ENCODE data around the gene DUSP21. TPM values are rescaled to one million over a fixed set of nuclear protein-coding genes. Genes with fewer than 3 reads are reported as not detected.

The DUSP21 gene
- polyA plus RNA-seq, 1 of the 3 experiments (the other 2 are of a cell fraction), result not detected

GRCh38 chrX:44843318-44843702, 511 bp upstream of the DUSP21 start (continued):
- no peak for TF ChIP-seq CTCF (IDR thresholded peaks at IDR 0.05)
- TF ChIP-seq RFX5 (IDR thresholded peaks at IDR 0.05; ENCODE audit: low read length), result no peak
- TF ChIP-seq ZBTB33 (IDR thresholded peaks at IDR 0.05; ENCODE audit: borderline replicate concordance, low read depth), result no peak

GRCh38 chrX:44844204-44844603, 383 bp downstream of the DUSP21 start:
- CTCF ChIA-PET, result no interaction called here

More at GRCh38 chrX:44844204-44844603, 383 bp downstream of the DUSP21 start:
- Histone ChIP-seq H3K9me2 (no peaks in the 10 kb centered on the region), H3K9ac (no peak overlapping the region), H3K79me2 (ENCODE audit: insufficient read depth) (no peaks in the 10 kb centered on the region), H3K4me2 (no peak overlapping the region), H3K27ac (ENCODE audit: low read depth in 2 of 2, low read length in 1 of 2) (no peak overlapping the region), H2AFZ (ENCODE audit: low read depth) (no peak overlapping the region), H3F3A (replicated peaks; ENCODE audit: insufficient read depth) (no peaks in the 10 kb centered on the region), H3K4me3 (ENCODE audit: low read depth in 2 of 2, low read length in 1 of 2) (no peak overlapping the region), H4K20me1 (ENCODE audit: insufficient read depth) (no peaks in the 10 kb centered on the region), H3K27me3 (ENCODE audit: insufficient read depth) (no peaks in the 10 kb centered on the region; the same call in 1 of the 2 replicates), H3K9me3 (no peaks in the 10 kb centered on the region), H3K4me1 (ENCODE audit: control insufficient read depth in 1 of 2, insufficient read depth in 2 of 2, low read depth in 1 of 2, low read length in 1 of 2) (no peaks in the 10 kb centered on the region), H3K36me3 (replicated peaks in 1 of 2; ENCODE audit: control insufficient read depth in 1 of 2, insufficient read depth in 2 of 2, low read length in 1 of 2) (no peaks in the 10 kb centered on the region)
- DNase-seq, result no peak
- TF ChIP-seq NRF1 (IDR thresholded peaks at IDR 0.05; ENCODE audit: low read depth, low read length) (no peak), NFIC (IDR thresholded peaks at IDR 0.05; ENCODE audit: borderline replicate concordance) (no peak), SMC3 (IDR thresholded peaks at IDR 0.05; ENCODE audit: low read depth, low read length) (no peak), USF2 (IDR thresholded peaks at IDR 0.05; ENCODE audit: borderline replicate concordance, low read depth, low read length) (no peak), IRF3 (IDR thresholded peaks at IDR 0.05; ENCODE audit: low read depth, low read length) (no peak), RCOR1 (IDR thresholded peaks at IDR 0.05; ENCODE audit: low read length) (no peak), GABPA (IDR thresholded peaks at IDR 0.05; ENCODE audit: low read depth) (no peak)
- POLR2A ChIA-PET, result no interaction called here
- WGBS (ENCODE audit: low lambda C conversion rate), result 90% methylated on average over 26 of the region's 26 CpGs

Data from SK-N-SH (cell line).